AG10803 (cell line): ENCODE measurements around the gene SLC30A2.

Experiments
- DNase-seq: peaks from one replicate; pipeline ENCODE4 v3.0.0; 2010; ENCODE audit warnings: low read depth
- H3K4me3 ChIP-seq: 2 replicates; pipeline ENCODE4 v1.5.1; 2011; ENCODE audit warnings: mild to moderate bottlenecking, low read length, control low read depth
- CTCF ChIP-seq: conservative IDR thresholded peaks from 2 replicates; pipeline ENCODE4 v1.5.1; 2011; ENCODE audit warnings: mild to moderate bottlenecking, low read length, control low read depth, inconsistent platforms

The SLC30A2 gene

GRCh38 chr1:26058052-26058595 is 12.2 kb upstream of the SLC30A2 start:
- H3K4me3 ChIP-seq, result no peak overlapping the region
- no peak for TF ChIP-seq CTCF
- no peak for DNase-seq

GRCh38 chr1:26057189-26057588 is 11.3 kb upstream of the SLC30A2 start:
- no peak for DNase-seq
- no peak for TF ChIP-seq CTCF
- H3K4me3 ChIP-seq, result no peak overlapping the region

- no peak for TF ChIP-seq CTCF
- no peak overlapping the region for H3K4me3 ChIP-seq
- no peak for DNase-seq
Measured at GRCh38 chr1:26055041-26055440, 9.1 kb upstream of the SLC30A2 start.

- DNase-seq, result no peak
- TF ChIP-seq CTCF, result no peak
- no peak overlapping the region for H3K4me3 ChIP-seq
Measured at GRCh38 chr1:26053718-26054560, 8.0 kb upstream of the SLC30A2 start.

- no peak overlapping the region for H3K4me3 ChIP-seq
- TF ChIP-seq CTCF, result no peak
- DNase-seq, result no peak
Measured at GRCh38 chr1:26050248-26050640, 4.3 kb upstream of the SLC30A2 start.

GRCh38 chr1:26049531-26050247 is 3.8 kb upstream of the SLC30A2 start:
- no peak overlapping the region for H3K4me3 ChIP-seq
- peak; percentile 7 for DNase-seq
- no peak for TF ChIP-seq CTCF
